Measurements from ENCODE around the gene CUBN. TPM values are rescaled to one million over a fixed set of nuclear protein-coding genes. Genes with fewer than 3 reads are reported as not detected.
A peak's percentile ranks its signal among the peaks of the same experiment; 100 is the strongest.

CUBN gene
- total RNA-seq, 1 experiment from 2014 or later: 0.46 TPM

GRCh38 chr10:16856567-16856966 is 273.0 kb downstream of the CUBN start (continued):
- TF ChIP-seq GTF2I (CRISPR knock-in tag; conservative IDR thresholded peaks at IDR 0.05) (no peak), PRDM15 (CRISPR knock-in tag; IDR thresholded peaks at IDR 0.05) (no peak), SP1 (CRISPR knock-in tag; conservative IDR thresholded peaks at IDR 0.05) (no peak), TEAD4 (CRISPR knock-in tag; IDR thresholded peaks at IDR 0.05) (no peak), CBFB (CRISPR knock-in tag; IDR thresholded peaks at IDR 0.05; ENCODE audit: low read depth) (no peak), ZNF396 (CRISPR knock-in tag; IDR thresholded peaks at IDR 0.05; ENCODE audit: borderline replicate concordance) (no peak), TCF7 (CRISPR knock-in tag; IDR thresholded peaks at IDR 0.05; ENCODE audit: low read depth) (no peak), TEAD1 (CRISPR knock-in tag; IDR thresholded peaks at IDR 0.05) (no peak)

- Mint-ChIP-seq H3K27me3 (ENCODE audit: low read depth) (no peaks in the 10 kb centered on the region), H3K9me3 (no peaks in the 10 kb centered on the region), H3K27ac (peak overlapping the region; percentile 61; the same call in 1 of the 2 replicates), H3K4me1 (peaks cover 35% of the 10 kb centered on the region), H3K4me3 (no peak overlapping the region), H3K36me3 (no peaks in the 10 kb centered on the region)
- DNase-seq (ENCODE audit: low spot score) (no peak), ATAC-seq (no peak)
- ChIA-PET CTCF (interaction anchor here (1.0 to 1.5 kb wide), 3 partner anchors 10 to 374 kb away, joined by 3 to 4 read pairs (median 3); no protein-coding TSS in a partner anchor), POLR2A (no interaction called here)
- no peak for TF ChIP-seq CREB1 (CRISPR knock-in tag; IDR thresholded peaks at IDR 0.05)
- TF ChIP-seq ZNF512 (CRISPR knock-in tag; IDR thresholded peaks at IDR 0.05; ENCODE audit: borderline replicate concordance): no peak
- no peak for TF ChIP-seq RORB (CRISPR knock-in tag; IDR thresholded peaks at IDR 0.05)
- no peak for TF ChIP-seq AFF4 (CRISPR knock-in tag; IDR thresholded peaks at IDR 0.05; ENCODE audit: borderline replicate concordance)
- no peak for TF ChIP-seq SMAD4 (CRISPR knock-in tag; IDR thresholded peaks at IDR 0.05)
- no peak for TF ChIP-seq ZNF396 (CRISPR knock-in tag; IDR thresholded peaks at IDR 0.05; ENCODE audit: borderline replicate concordance)
- no peak for TF ChIP-seq JAZF1 (CRISPR knock-in tag; IDR thresholded peaks at IDR 0.05)
- no peak for TF ChIP-seq ATF1 (CRISPR knock-in tag; IDR thresholded peaks at IDR 0.05)
- TF ChIP-seq JUN (CRISPR knock-in tag; IDR thresholded peaks at IDR 0.05): no peak
- no peak for TF ChIP-seq ZNF532 (CRISPR knock-in tag; IDR thresholded peaks at IDR 0.05; ENCODE audit: borderline replicate concordance)
- no peak for TF ChIP-seq ZBTB21 (CRISPR knock-in tag; IDR thresholded peaks at IDR 0.05; ENCODE audit: borderline replicate concordance)
- no peak for TF ChIP-seq TEAD1 (CRISPR knock-in tag; IDR thresholded peaks at IDR 0.05)
- TF ChIP-seq E2F4 (CRISPR knock-in tag; IDR thresholded peaks at IDR 0.05; ENCODE audit: borderline replicate concordance, low read depth): no peak
- no peak for TF ChIP-seq ESRRA (CRISPR knock-in tag; IDR thresholded peaks at IDR 0.05; ENCODE audit: borderline replicate concordance)
These were observed 273.5 kb downstream of the CUBN start for GRCh38 chr10:16856092-16856491.

Data from WTC11 (cell line).